Measurements from ENCODE around the gene FOXD2. TPM values are rescaled to one million over a fixed set of nuclear protein-coding genes. Genes with fewer than 3 reads are reported as not detected.
"Not testable (repeated sequence)": the region's sequence is repeated elsewhere in the genome, so short reads cannot be mapped to it uniquely, and the experiment has no call there.

Gene FOXD2
- polyA plus RNA-seq, 1 experiment, result not detected

DNA sequence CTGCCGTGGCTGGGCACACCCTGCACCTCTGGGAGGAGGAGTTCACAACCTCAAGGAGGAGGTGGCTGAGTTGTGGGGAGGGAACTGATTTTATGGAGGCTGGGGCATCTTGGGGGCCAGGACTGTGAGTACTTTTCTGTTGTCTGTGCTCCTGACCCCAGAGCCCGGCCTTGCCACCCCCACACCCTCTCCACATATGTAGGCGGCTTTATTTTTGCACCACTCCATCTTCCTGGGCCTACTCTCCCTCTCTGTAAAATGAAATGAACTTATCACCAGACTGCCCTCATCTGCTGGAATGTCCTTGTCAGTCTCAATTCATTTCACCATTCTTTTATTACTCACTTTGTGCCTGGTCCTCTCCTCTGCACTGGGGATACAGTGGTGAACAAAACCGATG is 12.8 kb downstream of the FOXD2 start:
- H3K27ac ChIP-seq (ENCODE audit: low read depth, low read length), result no peak overlapping the region
- ChIA-PET POLR2A (no interaction called here), CTCF (interaction anchor here (0.6 to 3.9 kb wide), 6 partner anchors 10 to 276 kb away, joined by 3 to 44 read pairs (median 10); partner anchors contain the start of gene FOXD2)
- H3K4me3 ChIP-seq (ENCODE audit: low read depth, low read length), result no peak overlapping the region
- TF ChIP-seq, protein P1, sequence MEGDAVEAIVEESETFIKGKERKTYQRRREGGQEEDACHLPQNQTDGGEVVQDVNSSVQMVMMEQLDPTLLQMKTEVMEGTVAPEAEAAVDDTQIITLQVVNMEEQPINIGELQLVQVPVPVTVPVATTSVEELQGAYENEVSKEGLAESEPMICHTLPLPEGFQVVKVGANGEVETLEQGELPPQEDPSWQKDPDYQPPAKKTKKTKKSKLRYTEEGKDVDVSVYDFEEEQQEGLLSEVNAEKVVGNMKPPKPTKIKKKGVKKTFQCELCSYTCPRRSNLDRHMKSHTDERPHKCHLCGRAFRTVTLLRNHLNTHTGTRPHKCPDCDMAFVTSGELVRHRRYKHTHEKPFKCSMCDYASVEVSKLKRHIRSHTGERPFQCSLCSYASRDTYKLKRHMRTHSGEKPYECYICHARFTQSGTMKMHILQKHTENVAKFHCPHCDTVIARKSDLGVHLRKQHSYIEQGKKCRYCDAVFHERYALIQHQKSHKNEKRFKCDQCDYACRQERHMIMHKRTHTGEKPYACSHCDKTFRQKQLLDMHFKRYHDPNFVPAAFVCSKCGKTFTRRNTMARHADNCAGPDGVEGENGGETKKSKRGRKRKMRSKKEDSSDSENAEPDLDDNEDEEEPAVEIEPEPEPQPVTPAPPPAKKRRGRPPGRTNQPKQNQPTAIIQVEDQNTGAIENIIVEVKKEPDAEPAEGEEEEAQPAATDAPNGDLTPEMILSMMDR (IDR thresholded peaks at IDR 0.05; ENCODE audit: low read depth, low read length), result no peak
- DNase-seq (ENCODE audit: low read depth, low spot score), result no peak
- H3K9me3 ChIP-seq (ENCODE audit: control insufficient read depth, insufficient read depth, low read length), result no peaks in the 10 kb centered on the region; the same call in 1 of the 2 replicates
- peaks cover 58% of the 10 kb centered on the region for H3K27me3 ChIP-seq (ENCODE audit: control insufficient read depth, insufficient read depth, low read length)

DNA sequence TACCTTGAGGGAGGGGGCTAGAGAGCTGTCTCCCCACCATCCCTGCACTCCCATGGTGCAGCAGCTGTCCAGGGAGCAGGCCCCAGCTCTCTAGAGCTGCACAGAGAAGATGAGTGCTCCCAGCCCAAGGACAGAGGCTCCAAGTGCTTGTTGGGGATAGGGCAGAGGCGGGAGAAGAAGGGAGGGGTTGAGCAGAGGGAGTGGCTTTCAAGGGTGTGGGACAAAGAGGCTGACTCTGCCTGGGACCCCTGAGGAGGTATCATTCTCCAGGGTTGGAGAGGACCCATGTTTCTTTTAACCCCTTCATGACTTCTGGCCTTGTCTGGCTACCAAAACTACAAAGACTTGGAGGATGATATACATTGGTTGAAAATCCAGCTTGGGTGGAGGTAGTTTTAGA is 14.6 kb downstream of the FOXD2 start:
- CTCF ChIA-PET, result interaction anchor here (1.8 kb wide), 1 partner anchor 15 kb away, joined by 13 read pairs; the partner anchor contains the start of gene FOXD2
- DNase-seq (ENCODE audit: low read depth, low spot score), result no peak
- Histone ChIP-seq H3K4me3 (ENCODE audit: low read depth, low read length) (no peak overlapping the region), H3K9me3 (ENCODE audit: control insufficient read depth, insufficient read depth, low read length) (no peaks in the 10 kb centered on the region; the same call in 1 of the 2 replicates), H3K27ac (ENCODE audit: low read depth, low read length) (no peak overlapping the region), H3K27me3 (ENCODE audit: control insufficient read depth, insufficient read depth, low read length) (peaks cover 40% of the 10 kb centered on the region)
- TF ChIP-seq, protein P1 (IDR thresholded peaks at IDR 0.05; ENCODE audit: low read depth, low read length), result no peak
- POLR2A ChIA-PET, result no interaction called here

DNA sequence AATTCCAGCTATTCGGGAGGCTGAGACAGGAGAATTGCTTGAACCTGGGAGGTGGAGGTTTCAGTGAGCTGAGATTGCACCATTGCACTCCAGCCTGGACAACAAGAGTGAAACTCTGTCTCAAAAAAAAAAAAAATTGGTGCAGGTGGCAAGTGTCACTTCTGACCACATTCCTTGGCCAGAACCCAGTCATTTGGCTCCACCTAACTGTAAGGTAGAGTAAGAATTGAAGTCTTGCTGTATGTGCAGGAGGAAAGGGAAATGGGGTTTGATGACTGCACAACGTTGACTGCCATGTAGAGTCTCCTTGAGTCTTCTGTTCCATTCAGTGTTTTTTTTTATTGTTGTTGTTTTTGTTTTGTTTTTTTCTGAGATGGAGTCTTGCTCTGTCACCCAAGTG is 16.1 kb downstream of the FOXD2 start:
- CTCF ChIA-PET, result interaction anchor here (1.8 kb wide), 1 partner anchor 16 kb away, joined by 13 read pairs; the partner anchor contains the start of gene FOXD2

DNA sequence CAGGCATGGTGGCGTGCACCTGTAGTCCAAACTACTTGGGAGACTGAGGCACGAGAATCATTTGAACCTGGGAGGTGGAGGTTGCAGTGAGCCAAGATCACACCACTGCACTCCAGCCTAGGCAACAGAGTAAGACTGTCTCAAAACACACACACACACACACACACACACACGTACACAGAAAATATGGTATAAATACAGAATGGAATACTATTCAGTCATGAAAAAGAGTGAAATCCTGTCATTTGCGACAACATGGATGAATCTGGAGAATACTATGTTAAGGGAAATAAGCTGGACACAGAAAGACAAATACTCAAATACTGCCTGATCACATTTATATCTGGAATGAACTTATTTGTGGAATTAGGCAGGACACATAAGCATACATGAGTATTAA is 18.4 kb downstream of the FOXD2 start:
- H3K9me3 ChIP-seq (ENCODE audit: control insufficient read depth, insufficient read depth, low read length), result no peaks in the 10 kb centered on the region
- no peak overlapping the region for H3K4me3 ChIP-seq (ENCODE audit: low read depth, low read length)
- TF ChIP-seq, protein P1 (IDR thresholded peaks at IDR 0.05; ENCODE audit: low read depth, low read length), result no peak
- no peak for DNase-seq (ENCODE audit: low read depth, low spot score)
- no peak overlapping the region for H3K27ac ChIP-seq (ENCODE audit: low read depth, low read length)
- POLR2A ChIA-PET, result no interaction called here
- CTCF ChIA-PET, result interaction anchor here (0.6 to 0.9 kb wide), 2 partner anchors 10 to 19 kb away, joined by 3 to 7 read pairs; partner anchors contain the start of gene FOXD2
- H3K27me3 ChIP-seq (ENCODE audit: control insufficient read depth, insufficient read depth, low read length), result peaks cover 12% of the 10 kb centered on the region

More for the DNA sequence above, 16.1 kb downstream of the FOXD2 start:
- not testable (repeated sequence) for H3K27ac ChIP-seq (ENCODE audit: low read depth, low read length); DNase-seq (ENCODE audit: low read depth, low spot score); H3K9me3 ChIP-seq (ENCODE audit: control insufficient read depth, insufficient read depth, low read length); H3K4me3 ChIP-seq (ENCODE audit: low read depth, low read length)
- H3K27me3 ChIP-seq (ENCODE audit: control insufficient read depth, insufficient read depth, low read length), result peaks cover 29% of the 10 kb centered on the region
- POLR2A ChIA-PET, result interaction anchor here (0.6 kb wide), 1 partner anchor 96 kb away, joined by 4 read pairs; no protein-coding TSS in a partner anchor

DNA sequence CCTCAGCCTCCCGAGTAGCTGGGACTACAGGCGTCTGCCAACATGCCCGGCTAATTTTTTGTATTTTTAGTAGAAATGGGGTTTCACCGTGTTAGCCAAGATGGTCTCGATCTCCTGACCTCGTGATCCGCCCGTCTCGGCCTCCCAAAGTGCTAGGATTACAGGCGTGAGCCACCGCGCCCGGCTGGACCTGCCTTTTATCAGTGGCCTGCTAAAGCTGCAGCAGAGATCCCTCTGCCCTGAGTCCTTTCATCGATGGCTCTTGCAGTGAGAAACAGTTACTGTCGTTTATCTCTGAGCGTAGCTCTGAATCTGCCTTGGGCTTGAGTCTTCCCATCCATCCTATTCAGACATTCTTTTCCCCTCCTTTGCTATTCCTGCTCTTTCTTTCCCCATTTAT is 19.7 kb downstream of the FOXD2 start:
- DNase-seq (ENCODE audit: low read depth, low spot score); H3K27ac ChIP-seq (ENCODE audit: low read depth, low read length); H3K27me3 ChIP-seq (ENCODE audit: control insufficient read depth, insufficient read depth, low read length); H3K4me3 ChIP-seq (ENCODE audit: low read depth, low read length); H3K9me3 ChIP-seq (ENCODE audit: control insufficient read depth, insufficient read depth, low read length); POLR2A ChIA-PET: not testable (repeated sequence)
- CTCF ChIA-PET, result interaction anchor here (1.0 kb wide), 1 partner anchor 20 kb away, joined by 4 read pairs; no protein-coding TSS in a partner anchor

DNA sequence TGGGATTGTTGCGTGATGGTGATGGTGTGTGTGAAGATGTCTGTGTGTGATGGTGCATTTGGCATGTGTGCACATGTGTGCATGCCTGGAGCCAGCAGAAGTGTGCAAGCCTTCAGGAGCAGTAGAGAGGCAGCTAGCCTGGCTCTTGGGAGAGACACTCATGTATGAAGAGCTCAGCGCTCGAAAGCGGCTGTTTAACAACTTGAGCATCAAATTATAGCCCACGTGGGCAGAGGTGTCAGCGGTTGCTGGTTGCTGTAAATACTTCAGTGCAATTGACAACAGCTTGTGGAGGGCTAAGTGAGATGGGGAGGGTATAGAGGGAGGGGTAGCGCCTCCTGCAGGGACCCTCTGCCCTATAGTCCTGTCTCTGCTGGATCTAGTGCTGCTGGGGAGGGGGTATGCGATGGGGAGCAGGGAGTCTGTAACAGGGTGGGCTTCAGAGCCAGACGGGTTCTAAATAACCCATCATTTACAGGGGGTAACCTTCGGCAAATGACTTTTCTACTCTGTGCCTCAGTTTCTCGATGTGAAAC is 21.5 kb downstream of the FOXD2 start:
- CTCF ChIA-PET, result interaction anchor here (1.5 kb wide), 1 partner anchor 280 kb away, joined by 3 read pairs; no protein-coding TSS in a partner anchor
- peaks cover 5% of the 10 kb centered on the region for H3K27me3 ChIP-seq (ENCODE audit: control insufficient read depth, insufficient read depth, low read length)
- POLR2A ChIA-PET, result no interaction called here
- H3K9me3 ChIP-seq (ENCODE audit: control insufficient read depth, insufficient read depth, low read length), result no peaks in the 10 kb centered on the region
- no peak overlapping the region for H3K4me3 ChIP-seq (ENCODE audit: low read depth, low read length)
- H3K27ac ChIP-seq (ENCODE audit: low read depth, low read length), result no peak overlapping the region
- TF ChIP-seq, protein P1 (IDR thresholded peaks at IDR 0.05; ENCODE audit: low read depth, low read length), result no peak
- DNase-seq (ENCODE audit: low read depth, low spot score), result no peak
